Effector CD4-positive, alpha-beta T cell (primary cell): ENCODE measurements around the gene FBXO22.
"Not testable (repeated sequence)": the region's sequence is repeated elsewhere in the genome, so short reads cannot be mapped to it uniquely, and the experiment has no call there.

Experiments
- DNase-seq: peaks from one replicate; pipeline ENCODE4 v3.0.0-alpha.2; 2020
- total RNA-seq: gene quantifications from one replicate; lab custom pipeline; 2026; lab: John Stamatoyannopoulos, UW

Gene FBXO22
- total RNA-seq: 18.8 reads per million, percentile 45 among the genes with 10 or more reads in this experiment

DNA sequence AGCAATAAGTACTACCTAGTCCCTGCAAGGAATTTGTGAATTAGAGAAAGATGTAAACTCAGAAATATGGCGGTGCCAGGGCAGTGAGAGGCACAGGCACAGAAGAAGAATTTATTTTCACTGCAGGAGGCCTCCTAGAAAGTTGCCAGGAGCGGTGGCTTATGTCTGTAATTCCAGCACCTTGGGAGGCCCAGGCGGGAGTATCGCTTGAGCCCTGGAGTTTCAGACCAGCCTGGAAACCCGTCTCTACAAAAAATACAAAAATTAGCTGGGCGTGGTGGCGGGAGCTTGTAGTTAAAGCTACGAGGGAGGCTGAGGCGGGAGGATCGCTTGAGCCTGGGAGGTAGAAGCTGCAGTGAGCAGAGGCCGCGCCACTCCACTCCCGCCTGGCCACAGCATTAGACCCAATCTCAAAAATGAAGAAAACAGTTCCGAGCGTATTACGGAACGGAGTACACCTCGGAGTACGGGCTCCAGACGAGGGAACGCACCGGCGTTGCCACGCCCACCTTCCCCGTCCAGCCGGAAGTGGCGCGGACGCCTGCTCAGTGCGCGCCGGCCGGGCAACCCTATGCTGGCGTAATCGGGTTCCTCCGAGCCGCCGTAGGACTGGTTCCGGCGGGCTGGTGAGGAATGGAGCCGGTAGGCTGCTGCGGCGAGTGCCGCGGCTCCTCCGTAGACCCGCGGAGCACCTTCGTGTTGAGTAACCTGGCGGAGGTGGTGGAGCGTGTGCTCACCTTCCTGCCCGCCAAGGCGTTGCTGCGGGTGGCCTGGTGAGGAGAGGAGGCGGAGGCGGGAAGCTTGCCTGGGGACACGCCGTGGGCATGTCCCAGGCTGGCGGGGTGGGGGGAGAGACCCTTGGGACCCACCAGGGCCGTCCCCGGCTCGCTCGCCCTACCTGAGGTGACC lies at the start of gene FBXO22:
Gene FBXO22 (plus strand): TSS at position 548 of the 909 bp plus-strand sequence. CDS start 86 bp downstream, at position 634.
- peak; percentile 83 for DNase-seq

DNA sequence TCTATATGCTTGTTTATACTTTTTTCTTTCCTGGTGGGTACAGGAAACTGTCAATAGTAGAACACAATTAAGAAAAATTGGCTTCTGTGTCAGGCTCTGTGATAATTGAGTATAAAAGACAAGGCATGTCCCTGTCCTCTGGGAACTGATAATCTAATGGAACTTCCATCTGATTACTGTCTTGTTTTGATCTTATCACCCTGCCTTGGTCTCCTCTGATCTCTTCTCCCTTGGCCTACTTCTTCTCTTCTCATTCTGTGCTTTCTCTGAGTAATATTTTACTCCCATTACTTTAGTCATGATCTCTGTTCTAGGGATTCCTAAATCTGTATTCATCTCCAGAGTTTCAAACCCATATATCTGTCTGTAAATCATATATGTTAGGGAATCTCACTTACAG lies 45.8 kb upstream of the FBXO22 start:
- no peak for DNase-seq

DNA sequence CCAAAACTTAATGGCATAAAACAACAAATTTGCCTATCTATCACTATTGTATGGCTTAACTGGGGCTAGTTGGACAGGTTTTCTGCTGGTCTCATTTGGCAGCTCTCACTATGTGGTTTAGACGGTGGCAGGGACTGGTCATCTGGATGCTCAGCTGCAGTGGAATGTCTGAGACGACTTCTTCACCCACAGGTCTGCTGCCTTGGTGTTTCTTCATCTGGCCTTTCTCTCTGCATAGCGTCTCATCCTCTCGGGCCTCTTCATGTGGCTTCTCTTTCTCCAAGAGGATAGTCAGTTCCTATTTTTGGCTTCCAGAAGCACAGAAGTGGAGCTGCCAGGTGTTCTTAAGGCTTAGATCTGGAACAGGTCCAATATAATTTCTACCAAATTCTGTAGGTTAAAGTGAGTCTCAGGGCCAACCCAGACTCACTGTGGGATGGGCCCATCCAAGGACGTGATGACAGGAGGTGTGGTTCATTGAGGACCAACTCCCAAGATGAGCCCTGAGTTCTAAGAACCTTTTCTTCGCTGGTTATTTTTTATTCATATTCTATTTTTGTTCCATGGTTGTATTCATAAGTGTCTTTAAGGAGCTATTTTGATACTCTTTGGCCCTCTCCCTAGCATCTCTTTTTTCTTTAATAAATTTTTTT lies 41.8 kb upstream of the FBXO22 start:
- no peak for DNase-seq

DNA sequence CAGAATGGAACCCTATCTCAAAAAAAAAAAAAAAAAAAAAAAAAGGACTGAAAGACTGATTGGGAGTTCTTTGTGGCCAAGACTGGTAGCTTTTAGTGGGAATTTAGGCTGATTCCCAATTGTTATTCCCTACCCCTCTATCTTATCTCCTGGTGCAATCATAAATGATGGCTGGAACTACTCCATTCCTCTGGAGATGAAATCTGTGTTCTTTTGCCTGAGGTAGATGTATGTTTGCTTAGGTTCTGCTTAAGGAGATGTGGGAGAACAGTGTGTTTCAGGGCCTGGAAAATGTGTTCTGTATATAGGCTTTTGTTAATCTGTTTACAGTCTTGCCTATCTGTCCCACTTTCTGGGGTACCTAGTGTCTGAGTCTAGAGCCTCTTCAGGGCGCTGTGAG lies 40.9 kb upstream of the FBXO22 start:
- no peak for DNase-seq

DNA sequence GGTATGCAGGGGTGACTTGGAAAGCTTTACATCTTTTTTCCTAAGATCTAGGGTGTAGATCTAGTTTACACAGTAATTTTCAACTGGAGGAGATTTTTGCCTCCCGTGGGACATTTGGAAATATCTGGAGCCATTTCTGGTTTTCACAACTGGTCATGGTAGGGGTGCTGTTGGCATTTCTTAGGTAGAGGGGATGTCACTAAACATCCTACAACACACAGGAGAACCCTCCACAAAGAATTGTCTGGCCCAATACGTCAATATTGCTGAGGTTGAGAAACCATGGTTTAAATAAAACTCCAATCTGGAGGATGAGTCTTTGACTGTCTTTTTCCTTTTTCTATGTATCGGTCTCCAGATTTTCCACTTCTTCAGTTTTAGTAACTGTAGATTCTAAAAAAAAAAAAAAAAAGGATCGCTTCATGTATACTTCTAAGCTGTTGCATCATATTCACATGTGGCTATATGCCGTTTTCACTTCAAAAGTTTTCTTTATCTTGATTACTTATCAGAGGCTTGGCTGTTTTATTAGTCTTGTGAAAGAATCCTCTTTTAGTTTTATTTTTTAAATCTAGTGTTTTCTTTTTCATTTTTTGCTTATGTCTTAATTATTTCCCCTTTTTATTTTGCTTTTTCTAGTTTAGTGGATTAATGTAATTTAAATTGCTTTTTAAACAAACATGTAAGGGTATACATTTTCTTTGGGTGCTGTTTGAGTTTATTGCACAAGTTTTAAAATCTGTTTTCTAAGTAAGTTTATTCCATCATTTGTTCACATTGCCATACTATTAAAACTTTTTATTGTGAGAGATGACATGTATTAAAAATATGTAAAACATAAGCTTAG lies 39.2 kb upstream of the FBXO22 start:
- DNase-seq: no peak

DNA sequence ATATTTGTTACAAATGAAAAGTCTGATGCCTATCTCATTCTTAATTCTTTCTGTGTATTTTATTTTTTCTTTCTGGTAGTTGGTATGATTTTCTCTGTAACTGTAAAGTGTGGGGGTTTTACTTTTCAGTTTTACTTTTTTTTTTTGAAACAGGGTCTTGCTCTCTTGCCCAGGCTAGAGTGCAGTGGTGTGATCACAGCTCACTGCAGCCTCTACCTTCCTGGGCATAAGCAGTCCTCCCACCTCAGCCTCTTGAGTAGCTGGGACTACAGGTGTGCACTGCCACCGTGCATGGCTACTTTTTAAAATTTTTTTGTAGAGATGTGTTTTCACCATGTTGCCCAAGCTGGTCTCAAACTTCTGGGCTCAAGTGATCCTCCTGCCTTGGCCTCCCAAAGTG lies 37.6 kb upstream of the FBXO22 start:
- not testable (repeated sequence) for DNase-seq

DNA sequence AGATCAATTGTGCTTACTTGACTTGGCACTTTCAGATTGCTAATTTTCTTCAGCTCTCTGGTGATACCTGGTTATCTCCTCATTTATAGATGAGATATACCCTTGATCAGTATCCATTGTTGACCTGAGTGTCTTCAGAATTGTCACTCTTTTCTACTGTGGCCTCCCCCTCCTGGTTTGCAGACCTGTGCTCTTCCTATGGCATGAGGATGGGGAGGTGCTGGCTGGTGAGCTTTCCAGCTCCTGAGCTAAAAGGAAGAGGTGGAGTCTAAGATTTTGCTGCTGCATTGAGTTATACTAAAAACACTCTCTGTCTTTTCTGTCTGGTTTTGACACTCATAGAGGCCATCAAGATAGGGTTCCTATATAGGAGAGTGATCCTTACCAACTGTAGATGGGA lies 36.8 kb upstream of the FBXO22 start:
- DNase-seq: no peak

DNA sequence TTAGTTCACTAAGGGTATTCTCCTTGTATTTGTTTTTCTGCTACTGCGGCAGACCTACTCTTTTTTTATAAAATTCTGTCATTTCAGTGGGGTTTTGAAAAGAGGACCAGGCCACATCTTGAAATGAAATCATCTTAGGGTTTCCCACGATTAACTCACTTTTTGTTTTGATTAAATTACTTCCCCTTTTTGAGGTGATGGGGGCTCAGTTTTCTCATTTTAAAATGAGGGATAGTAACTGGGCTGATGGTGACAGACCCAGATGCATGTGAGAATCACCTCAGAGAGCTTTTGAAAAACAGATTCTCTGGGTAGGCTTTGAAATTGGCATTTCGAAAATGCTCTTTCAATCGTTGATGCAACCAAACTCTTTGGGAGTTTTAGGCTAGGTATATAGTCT lies 36.2 kb upstream of the FBXO22 start:
- DNase-seq: no peak

DNA sequence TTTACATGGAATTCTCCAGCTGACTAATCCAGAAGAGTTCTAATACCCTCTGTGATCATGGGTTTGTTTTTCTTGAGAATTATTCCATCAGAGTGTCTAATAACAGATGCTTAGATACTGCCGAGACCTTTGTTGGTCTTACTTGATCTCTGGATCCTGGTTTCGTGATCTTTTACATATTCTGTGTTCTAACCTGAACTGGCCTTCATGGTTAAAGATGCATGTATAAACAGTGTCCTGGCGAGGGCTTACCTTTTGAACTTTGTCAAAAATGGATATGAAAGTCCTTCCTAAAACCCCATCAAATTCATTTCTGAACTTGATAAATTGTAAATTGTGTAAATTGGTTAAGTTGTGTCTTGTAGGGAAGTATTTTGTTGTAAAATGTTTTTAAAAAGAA lies 35.7 kb upstream of the FBXO22 start:
- DNase-seq: no peak

DNA sequence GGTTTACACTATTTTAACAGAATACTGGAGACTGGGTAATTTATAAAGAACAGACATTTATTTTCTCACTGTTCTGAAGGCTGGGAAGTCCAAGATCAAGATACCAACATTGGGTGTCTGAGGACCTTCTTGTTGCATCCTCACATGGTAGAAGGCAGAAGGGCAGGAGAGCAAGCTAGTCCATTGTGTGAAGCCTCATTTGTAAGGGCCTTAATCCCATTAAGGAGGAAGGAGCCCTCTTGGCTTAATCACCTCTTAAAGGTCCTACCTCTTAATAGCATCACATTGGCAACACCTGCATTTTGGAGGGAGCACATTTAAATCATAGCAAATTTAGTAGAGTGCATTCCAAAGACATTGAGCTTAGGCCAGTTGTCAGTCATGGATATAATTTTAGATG lies 34.2 kb upstream of the FBXO22 start:
- DNase-seq: no peak

DNA sequence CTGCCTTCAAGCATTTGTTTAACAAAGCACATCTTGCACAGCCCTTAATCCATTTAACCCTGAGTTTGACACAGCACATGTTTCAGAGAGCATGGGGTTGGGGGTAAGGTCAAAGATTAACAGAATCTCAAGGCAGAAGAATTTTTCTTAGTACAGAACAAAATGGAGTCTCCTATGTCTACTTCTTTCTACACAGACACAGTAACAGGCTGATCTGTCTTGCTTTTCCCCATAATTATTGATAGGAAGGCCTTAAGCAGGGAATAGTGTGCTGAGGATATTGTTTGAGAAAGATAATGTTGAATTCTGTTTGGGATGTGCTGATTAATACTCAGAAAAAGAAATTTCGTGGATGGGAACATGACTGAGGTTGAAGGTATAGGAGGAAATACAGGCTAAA lies 32.1 kb upstream of the FBXO22 start:
- DNase-seq: not testable (repeated sequence)

DNA sequence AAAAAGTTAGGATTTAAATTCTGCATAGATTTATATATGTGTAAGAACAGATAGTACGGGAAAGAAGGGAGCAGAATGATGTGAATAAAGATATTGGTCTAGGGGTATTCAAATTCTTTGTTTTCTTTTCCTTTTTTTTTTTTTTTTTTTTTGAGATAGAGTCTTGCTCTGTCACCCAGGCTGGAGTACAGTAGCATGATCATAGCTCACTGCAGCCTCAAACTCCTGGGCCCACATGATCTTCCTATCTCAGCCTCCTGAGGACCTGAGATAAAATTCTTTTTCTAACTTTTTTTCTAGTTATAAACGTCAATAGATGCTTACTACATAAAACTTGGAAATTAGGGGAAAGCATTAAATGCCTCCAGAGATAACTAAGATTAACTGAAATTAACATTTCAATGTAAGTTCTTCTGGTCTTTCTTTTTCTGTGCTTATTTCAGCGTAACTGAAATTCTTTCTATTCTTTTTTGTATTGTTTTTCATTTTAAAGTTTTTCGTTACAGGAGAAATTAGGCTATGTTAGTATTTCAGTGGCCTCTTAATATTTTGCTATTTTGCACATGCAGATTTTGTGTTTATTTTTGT lies 31.2 kb upstream of the FBXO22 start:
- no peak for DNase-seq

DNA sequence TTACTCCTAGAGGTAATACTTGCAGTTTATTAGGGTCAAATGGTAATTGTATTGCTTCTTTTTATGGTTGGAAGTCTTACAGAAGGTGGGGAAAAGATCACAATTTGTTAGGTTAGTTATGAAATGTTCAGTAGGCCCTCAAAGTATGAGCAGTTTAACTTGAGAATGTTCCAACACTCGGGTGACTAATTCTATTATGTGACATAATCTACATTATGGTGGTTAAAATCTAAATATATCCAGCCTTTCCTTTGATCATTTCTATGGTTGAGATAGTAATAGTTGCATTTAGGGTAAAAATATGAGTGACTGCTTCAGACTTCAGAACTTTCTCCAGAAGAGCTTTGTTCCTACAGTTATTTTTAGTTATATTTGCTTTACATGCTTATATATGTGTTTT lies 19.6 kb upstream of the FBXO22 start:
- DNase-seq: no peak

DNA sequence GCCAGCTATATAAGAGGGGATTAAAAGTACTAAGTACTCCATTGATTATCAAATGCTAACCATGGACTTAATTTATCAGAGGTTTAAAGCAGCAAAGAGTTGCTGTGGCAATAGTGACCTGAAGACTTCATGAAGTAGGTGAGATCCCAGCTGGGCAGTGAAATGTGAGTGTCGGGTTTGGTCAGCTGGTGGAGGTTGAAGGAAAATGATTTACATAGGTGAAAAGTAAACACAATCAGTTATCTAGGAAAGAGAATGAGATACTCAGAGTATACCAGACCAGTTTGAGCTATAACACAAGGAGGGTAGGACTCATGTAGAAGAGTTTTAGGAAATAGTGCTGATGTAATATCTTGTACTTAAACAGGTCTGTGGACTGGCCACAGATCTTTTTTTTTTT lies 16.5 kb upstream of the FBXO22 start:
- DNase-seq: no peak

DNA sequence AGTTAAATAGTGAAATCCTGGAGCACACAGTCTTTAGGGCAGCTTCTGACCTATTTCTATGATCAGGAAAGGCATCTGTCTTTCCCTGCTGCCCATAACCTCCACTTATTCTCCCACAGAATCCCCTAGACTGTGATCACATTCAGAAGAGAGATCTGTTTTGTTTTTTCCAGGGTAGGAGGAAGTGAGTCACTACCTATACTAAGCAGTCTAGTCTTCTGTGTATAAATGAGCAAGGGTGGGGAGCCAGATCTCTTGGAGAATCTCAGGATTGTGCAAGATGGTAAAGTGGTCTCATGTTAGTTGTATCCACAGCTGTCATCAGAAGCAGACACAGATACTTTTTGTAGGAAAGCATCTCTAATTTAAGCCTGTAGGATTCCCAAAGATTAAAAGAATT lies 11.8 kb upstream of the FBXO22 start:
- no peak for DNase-seq

DNA sequence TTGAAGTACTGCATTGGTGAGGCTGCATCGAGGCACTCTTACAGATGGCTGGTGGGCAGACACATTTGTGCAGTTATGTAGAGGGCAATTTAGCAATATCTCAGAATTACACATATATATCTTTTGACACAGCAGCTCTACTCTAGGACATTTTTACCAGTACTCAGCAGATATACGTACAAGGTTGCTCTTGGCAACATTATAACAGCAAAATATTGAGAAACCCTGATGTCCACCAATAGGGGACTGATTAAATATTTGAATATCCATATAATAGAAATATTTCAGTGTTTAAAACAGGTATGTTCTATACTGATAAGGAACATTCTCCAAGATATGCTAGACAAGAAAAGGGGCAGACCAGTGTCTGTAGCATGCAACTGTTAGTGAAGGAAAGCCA lies 7.9 kb upstream of the FBXO22 start:
- no peak for DNase-seq

DNA sequence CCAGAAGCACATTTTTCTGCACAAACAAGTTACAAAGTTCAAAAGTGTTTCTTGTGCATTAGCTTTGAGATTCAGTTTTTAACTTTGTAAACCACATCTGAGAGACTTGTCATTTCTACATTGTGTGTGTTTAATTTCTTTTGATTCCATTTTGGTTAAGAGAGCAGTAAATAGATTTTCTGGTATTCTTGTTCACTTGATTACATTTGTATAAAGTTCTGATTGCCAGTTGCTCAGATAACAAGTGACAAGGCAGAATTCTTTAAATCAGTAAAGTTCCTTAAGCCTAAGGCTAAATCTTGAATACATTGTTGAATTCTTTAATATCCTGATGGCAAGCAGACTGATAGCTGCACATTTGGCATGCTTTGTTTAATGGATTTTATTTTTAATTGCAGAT lies 3.1 kb upstream of the FBXO22 start:
- DNase-seq: no peak

DNA sequence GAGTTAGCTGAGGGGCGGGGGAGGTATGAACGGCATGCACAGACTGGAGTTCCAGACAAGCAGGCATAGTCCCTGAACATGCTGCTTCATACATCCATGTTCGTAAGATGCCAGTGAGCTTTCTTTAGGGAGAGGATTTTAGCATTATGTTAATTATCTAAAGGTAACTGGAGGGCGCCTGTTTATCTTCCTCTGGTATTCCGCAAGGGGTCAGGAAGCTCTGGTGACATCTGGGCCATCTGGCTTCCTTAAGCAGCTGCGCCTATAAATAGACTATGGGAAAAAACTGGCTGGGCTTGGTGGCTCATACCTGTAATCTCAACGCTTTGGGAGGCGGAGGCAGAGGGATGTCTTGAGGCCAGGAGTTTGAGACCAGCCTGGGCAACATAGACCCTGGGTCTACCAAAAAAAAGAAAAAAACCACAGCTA lies 1.5 kb upstream of the FBXO22 start:
- no peak for DNase-seq

DNA sequence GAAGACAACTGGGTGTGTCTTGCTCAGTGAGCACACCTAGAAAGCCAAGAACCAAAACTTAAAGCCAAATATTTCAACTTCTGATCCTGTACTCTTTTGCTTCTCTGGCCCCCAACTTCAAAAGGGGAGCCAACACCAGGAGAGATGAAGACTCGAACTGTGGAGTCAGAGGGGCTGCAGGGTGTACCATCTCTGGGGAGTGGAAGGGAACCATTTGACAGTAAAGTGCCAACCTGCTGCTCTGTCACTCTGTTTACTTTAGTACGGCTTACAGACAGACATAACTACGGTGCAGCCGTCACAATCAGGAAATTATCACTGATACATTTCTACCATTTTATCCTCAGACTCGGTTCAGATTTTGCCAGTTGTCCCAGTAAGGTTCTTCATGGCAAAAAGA lies 1.6 kb downstream of the FBXO22 start:
- DNase-seq: no peak

DNA sequence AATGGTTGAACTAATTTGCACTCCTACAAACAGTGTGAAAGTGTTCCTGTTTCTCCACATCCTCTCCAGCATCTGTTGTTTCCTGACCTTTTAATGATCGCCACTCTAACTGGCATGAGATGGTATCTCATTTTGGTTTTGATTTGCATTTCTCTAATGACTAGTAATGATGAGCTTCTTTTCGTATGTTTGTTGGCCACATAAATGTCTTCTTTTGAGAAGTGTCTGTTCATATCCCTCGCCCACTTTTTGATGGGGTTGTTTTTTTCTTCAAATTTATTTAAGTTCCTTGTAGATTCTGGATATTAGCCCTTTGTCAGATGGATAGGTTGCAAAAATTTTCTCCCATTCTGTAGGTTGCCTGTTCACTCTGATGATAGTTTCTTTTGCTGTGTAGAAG lies 6.7 kb downstream of the FBXO22 start:
- not testable (repeated sequence) for DNase-seq

DNA sequence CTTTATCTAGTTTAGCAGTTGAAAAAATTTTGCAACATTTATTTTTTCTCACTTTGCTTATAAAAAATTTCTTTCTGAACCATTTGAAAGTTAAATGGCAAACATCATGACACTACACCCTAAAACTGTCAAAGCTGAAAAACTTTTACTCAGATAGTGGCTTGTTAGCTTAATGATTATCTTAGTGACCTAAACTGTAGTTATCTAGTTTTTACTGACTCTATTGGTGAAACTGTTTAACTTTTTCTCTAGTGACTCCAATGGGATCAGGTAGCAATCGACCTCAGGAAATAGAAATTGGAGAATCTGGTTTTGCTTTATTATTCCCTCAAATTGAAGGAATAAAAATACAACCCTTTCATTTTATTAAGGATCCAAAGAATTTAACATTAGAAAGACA lies 13.3 kb downstream of the FBXO22 start:
- no peak for DNase-seq

DNA sequence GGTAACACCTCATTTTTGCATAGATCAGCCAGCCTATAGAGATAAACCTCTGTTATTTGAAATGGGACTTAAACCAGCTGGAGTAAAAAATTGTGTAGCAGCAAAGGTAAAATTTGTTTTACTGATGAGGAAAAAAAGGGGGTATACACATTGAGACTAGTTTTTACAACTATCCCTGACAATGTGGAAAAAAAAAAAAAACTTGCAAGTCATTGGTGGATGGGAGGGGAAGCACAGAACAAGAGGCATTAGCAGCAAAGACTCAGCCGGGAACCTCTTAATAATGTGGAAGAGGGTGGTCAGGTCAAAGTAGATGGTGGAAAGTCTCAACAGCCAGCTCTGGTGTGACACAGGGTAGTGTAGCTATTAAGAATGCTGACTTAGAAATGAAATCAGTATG lies 14.5 kb downstream of the FBXO22 start:
- DNase-seq: no peak

DNA sequence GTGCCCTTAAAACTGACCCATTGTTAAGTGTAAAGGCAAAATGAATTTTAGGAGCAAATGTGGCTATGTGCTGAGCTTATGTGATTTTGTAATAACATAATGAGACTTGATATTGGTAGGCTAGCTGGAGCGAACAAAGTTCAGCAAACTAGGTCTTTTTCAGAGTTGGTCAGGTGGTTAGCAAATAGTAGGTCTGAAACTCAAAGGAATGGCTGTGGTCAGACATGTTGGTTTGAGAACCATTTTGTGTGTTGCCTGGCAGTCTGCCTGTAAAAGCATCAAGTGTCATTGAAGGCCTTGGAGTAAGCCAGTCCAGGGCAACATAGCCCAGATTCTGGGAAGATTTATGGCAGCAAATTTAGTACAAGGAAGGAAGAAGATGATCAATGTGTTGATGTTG lies 16.4 kb downstream of the FBXO22 start:
- no peak for DNase-seq
